Neural progenitor cell (in vitro differentiated cells): ENCODE results near the gene PARS2.
A peak's percentile ranks its signal among the peaks of the same experiment; 100 is the strongest.

Experiments
- CTCF ChIP-seq: fragments of 200-600 bp; sonication (generic); IDR thresholded peaks from 2 replicates; pipeline ENCODE4 v1.5.1; 2017; ENCODE audit warnings: antibody characterized with exemption, mild to moderate bottlenecking
- EZH2 ChIP-seq: fragments of 200-600 bp; sonication (generic); IDR thresholded peaks from 2 replicates; pipeline ENCODE4 v1.6.1; 2017; ENCODE audit warnings: antibody characterized with exemption, mild to moderate bottlenecking, moderate library complexity
- EZH2phosphoT487 ChIP-seq: fragments of 200-600 bp; sonication (generic); IDR thresholded peaks from 2 replicates; pipeline ENCODE4 v1.6.1; 2017; ENCODE audit warnings: antibody characterized with exemption

- TF ChIP-seq EZH2 (no peak), CTCF (peak; percentile 86), EZH2phosphoT487 (no peak)
Measured at GRCh38 chr1:54791880-54792522, 27.7 kb upstream of the PARS2 start.
